ENCODE data around the gene DPP6.

DNA sequence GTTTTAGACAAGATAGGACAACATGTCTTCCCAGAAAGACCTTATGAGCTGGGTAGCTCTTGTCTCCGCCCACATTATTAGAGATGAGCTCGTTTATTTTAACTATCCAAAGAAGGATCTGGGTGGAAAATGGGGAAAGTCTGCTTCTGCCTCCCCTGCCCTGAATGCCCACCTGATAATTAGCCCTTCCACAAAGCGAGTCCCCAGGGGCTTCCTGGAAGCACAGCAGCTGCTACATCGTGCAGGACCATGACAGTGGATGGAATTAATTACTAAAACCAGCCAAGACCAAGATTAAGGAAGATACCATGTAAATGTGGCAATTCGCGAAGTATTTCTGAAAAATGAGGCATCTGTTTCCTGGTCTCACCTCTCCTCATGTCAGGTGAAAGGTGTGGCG is 576.4 kb downstream of the DPP6 start:
- TF ChIP-seq EP300 (IDR thresholded peaks at IDR 0.05; ENCODE audit: borderline replicate concordance) (no peak), EGR1 (IDR thresholded peaks at IDR 0.05) (no peak), TAF1 (IDR thresholded peaks at IDR 0.05; ENCODE audit: low read depth) (no peak)

All from Ishikawa (cell line).